ENCODE data around the gene CYBC1.
A peak's percentile ranks its signal among the peaks of the same experiment; 100 is the strongest.

The CYBC1 gene

GRCh38 chr17:82437325-82437668, 13.3 kb downstream of the CYBC1 start:
- no peak overlapping the region for H3K27ac ChIP-seq
- DNase-seq (ENCODE audit: low read depth, low spot score) = no peak

- no peak for DNase-seq (ENCODE audit: low read depth, low spot score)
- no peak overlapping the region for H3K27ac ChIP-seq
These were observed 13.8 kb downstream of the CYBC1 start for GRCh38 chr17:82436601-82437324.

DNA sequence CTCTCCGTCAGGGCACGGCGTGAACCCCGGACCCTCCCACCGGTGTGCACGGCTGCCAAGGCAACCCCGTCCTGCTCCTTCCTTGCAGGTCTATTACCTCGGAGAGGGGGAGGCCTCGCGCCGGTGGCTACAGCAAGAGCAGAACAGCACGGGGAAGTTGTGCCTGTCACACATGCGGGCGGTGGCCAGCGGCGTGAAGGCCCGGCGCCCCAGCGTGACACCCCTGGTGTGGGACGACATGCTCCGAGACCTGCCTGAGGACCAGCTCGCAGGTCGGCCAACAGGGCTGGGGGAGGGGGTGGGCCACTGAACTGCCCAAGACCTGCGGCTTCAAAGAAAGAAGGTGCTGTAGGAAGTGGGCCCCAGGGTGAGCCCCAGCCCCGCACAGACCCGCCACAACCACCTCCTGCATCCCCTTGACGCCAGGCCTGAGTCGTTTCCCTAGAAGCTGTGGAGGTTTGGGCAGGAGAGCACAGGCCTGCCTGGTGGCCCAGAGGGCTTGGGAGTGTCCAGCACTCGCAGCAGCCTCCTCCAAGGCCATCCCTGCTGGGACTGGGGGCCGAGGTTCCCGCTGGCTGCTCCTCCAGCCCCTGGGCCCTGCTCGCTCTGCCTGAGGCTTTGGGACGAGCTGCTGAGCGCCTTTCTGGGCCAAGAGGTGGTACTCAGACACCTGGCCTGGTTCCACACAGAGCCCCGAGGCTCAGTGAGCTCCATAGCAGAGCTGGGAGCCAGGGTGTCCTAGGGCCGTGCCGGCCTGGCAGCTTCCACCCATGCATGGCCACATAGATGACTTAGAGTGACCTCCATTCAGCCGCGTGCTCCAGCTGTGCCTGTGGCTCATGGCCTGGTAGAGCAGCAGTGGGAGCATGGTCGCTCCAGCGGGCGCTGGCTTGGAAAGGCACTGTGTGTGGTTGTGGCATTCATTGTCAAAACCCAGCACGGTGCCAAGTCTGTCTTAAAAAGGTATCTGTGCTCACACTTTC, 14.7 kb downstream of the CYBC1 start:
- DNase-seq (ENCODE audit: low read depth, low spot score) = no peak
- H3K27ac ChIP-seq = no peak overlapping the region

DNA sequence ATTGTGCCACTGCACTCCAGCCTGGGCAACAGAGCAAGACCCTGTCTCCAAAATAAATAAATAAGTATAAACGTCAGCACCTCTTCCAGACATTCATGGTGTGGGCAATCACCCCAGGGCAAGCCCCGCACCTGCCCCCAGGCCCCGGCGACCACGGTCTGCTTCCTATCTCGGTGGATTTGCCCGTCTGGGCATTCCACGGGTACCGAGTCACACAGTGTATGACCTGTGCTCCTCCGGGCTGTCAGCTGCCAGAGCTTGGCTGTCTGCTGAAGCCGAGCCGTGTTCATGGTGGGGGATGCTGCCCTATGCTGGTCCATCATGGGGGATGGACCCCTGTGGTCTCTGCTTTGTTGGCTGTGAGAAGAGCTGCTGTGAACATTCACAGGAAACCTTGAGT, 15.4 kb downstream of the CYBC1 start:
- no peak for DNase-seq (ENCODE audit: low read depth, low spot score)

GRCh38 chr17:82434216-82434565, 16.4 kb downstream of the CYBC1 start:
- H3K27ac ChIP-seq = no peak overlapping the region
- DNase-seq (ENCODE audit: low read depth, low spot score) = no peak

More for the DNA sequence above, 15.4 kb downstream of the CYBC1 start:
- no peak overlapping the region for H3K27ac ChIP-seq

DNA sequence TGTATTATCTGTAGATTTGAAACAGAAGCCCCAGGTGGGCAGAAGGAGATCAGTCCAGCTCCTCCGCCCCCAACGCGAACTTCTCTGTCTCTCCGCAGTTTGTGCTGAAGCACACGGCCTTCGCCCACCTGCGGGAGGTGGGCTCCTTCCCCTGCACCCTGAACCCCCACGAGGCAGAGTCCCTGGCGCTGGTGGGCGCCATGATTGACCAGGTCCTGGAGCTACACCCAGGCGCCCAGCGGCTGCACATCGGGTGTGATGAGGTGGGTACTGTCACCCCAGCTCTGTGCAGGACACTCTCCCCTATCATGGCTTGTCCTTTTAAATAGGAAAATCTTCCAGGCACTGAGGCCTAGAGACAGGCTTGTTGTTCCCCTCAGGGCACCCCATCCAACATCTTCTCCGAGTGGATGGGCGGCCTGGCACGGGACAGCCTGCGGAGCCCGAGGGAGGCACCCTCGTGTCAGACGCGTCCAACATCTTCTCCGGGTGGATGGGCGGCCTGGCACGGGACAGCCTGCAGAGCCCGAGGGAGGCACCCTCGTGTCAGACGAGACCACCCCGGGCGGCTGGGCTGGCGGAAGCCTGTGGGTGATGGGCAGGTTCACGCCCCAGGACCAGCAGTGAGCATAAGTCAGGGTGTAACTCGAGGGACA, 16.9 kb downstream of the CYBC1 start:
- H3K27ac ChIP-seq = no peak overlapping the region
- no peak for DNase-seq (ENCODE audit: low read depth, low spot score)

- no peak overlapping the region for H3K27ac ChIP-seq
- no peak for DNase-seq (ENCODE audit: low read depth, low spot score)
These were observed 18.5 kb downstream of the CYBC1 start for GRCh38 chr17:82432017-82432416.

DNA sequence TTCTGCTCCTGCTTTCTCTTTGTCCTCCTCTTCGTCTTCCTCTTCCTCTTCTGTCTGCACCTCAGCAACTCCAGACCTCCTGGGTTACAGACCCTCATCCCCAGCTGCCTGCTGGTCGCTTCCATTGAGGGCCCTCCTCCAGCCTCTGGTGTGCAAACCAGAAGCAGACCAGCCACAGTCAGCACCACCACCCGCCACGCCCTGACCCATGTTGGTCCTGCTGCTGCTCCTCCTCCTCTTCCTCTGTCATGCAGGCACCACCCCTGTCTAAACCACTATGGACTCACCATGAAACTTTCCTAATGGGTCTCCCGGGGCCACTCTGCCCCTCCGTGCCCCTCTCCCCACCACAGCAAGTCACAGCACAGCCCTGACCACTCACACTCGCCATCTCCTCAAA, 20.7 kb downstream of the CYBC1 start:
- no peak for DNase-seq (ENCODE audit: low read depth, low spot score)
- H3K27ac ChIP-seq = no peak overlapping the region

DNA sequence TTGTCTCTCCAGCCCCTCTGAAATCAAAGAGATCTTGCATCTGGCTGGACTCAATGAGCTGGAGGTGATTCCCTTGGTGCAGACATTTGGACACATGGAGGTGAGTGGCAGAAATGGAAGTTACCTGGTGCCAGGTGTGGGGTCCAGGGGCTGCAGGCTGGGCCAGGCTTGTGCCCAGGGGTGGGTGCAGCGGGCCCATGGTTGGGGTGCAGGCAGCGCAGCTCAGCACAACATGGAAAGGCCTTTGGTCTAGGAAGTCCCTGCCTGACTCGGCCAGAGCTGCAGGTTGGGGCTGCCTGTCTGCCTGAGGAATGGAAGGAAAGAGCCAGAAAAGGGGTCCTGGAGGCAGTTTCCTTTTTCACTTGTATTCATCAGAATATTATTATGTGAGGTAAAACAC, 22.0 kb downstream of the CYBC1 start:
- H3K27ac ChIP-seq = no peak overlapping the region

GRCh38 chr17:82424863-82425159, 25.7 kb downstream of the CYBC1 start:
- no peak overlapping the region for H3K27ac ChIP-seq
- no peak for DNase-seq (ENCODE audit: low read depth, low spot score)

More for the DNA sequence above, 22.0 kb downstream of the CYBC1 start:
- DNase-seq (ENCODE audit: low read depth, low spot score) = no peak

- no peak overlapping the region for H3K27ac ChIP-seq
- no peak for DNase-seq (ENCODE audit: low read depth, low spot score)
These were observed 26.3 kb downstream of the CYBC1 start for GRCh38 chr17:82424001-82424862.

- no peak for DNase-seq (ENCODE audit: low read depth, low spot score)
- no peak overlapping the region for H3K27ac ChIP-seq
These were observed 31.0 kb downstream of the CYBC1 start for GRCh38 chr17:82419540-82419939.

- H3K27ac ChIP-seq = peak within 1 kb of the TSS; percentile 61
- no peak for DNase-seq (ENCODE audit: low read depth, low spot score)
These were observed 32.3 kb downstream of the CYBC1 start, which contains the start of the genes HEXD and OGFOD3 for GRCh38 chr17:82418001-82418986. Gene HEXD (plus strand): TSS chr17:82418347. CDS start chr17:82419800, 1,453 bp downstream. Gene OGFOD3 (minus strand): TSS chr17:82418586. CDS start chr17:82418485, 101 bp downstream.

DNA sequence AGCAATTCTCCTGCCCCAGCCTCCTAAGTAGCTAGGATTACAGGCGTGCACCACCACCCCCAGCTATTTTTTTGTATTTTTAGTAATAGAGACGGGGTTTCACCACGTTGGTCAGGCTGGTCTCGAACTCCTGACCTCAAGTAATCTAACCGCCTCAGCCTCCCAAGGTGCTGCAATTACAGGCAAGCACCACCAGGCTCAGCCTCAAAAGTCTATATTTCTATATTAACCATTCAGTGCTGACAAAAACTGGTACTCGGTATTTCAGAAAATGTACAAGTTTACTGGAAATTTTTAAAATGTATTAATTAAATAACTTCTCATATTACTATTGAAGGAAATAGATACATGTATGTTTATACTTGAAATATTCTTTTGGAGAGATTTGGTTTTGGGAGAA, 33.8 kb downstream of the CYBC1 start:
- no peak for DNase-seq (ENCODE audit: low read depth, low spot score)
- H3K27ac ChIP-seq = no peak overlapping the region

GRCh38 chr17:82416264-82416663, 34.3 kb downstream of the CYBC1 start:
- DNase-seq (ENCODE audit: low read depth, low spot score) = no peak
- H3K27ac ChIP-seq = no peak overlapping the region

DNA sequence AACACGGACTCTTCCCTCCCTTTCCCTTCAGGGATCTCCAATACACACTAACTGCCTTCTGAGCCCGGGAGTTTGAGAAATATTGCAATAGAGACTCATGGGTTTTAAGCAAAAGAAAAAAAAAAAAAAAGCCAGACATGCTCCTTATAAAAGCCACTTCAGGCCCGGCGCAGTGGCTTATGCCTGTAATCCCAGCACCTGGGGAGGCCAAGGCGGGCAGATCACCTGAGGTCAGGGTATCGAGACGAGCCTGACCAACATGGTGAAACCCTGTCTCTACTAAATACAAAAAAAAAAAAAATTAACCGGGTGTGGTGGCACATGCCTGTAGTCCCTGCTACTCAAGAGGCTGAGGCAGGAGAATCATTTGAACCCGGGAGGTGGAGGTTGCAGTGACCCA, 34.8 kb downstream of the CYBC1 start:
- DNase-seq (ENCODE audit: low read depth, low spot score) = no peak
- no peak overlapping the region for H3K27ac ChIP-seq

DNA sequence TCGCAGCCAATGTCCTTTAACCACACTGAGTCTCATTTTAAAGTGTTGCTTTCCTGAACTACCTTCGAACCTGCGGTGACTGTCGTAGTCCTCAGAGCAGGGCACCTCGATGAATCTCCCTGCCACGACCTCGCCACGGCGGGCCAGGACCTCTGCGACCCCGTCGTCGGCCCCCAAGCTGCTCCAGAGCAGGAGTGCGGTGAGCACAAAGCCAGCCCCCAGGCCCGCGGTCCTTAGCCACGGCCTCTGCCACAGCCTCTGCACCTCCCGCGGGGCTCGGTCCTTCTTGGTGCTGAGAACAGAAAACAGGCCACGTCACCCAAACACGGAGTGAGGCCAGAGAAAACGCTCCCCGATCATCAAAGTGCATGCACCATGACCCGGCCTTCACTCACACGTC, 35.2 kb downstream of the CYBC1 start:
- DNase-seq (ENCODE audit: low read depth, low spot score) = no peak
- no peak overlapping the region for H3K27ac ChIP-seq

- DNase-seq (ENCODE audit: low read depth, low spot score) = no peak
- no peak overlapping the region for H3K27ac ChIP-seq
These were observed 35.8 kb downstream of the CYBC1 start for GRCh38 chr17:82414548-82415281.

Data from epithelial cell of prostate (primary cell).